Colonic mucosa (tissue), 4 donors: ENCODE results near the gene SCGB3A2. TPM values are rescaled to one million over a fixed set of nuclear protein-coding genes. Genes with fewer than 3 reads are reported as not detected.

ENCODE experiments used
- DNase-seq: peaks from one replicate; pipeline ENCODE4 v3.0.0-alpha.2; 2020
- H3K27ac ChIP-seq: fragments of 200-600 bp; one replicate; pipeline ENCODE4 v1.8.0; 2021
- H3K27me3 ChIP-seq: fragments of 200-600 bp; one replicate; pipeline ENCODE4 v1.8.0; 2021
- H3K36me3 ChIP-seq: fragments of 200-600 bp; one replicate; pipeline ENCODE4 v1.8.0; 2021
- H3K4me1 ChIP-seq: fragments of 200-600 bp; one replicate; pipeline ENCODE4 v1.8.0; 2021; ENCODE audit warnings: mild to moderate bottlenecking
- H3K4me3 ChIP-seq: fragments of 200-600 bp; one replicate; pipeline ENCODE4 v1.8.0; 2021
- H3K9ac ChIP-seq, 2 donors: one replicate each; pipeline ENCODE4 v1.7.0; 2013; ENCODE audit warnings: control low read depth in 2 of 2, low read depth in 2 of 2, low read length in 2 of 2
- H3K9me3 ChIP-seq: fragments of 200-600 bp; one replicate; pipeline ENCODE4 v1.8.0; 2021
- intact Hi-C: fragments of 100-400 bp; cut with DNase I; formaldehyde crosslinking; loops from one replicate; pipeline ENCODE4 v1.14.1; 2022
- total RNA-seq, 2 donors: library from RNA; stranded (reverse); fragmentation: NEBNext Ultra II Directional in 1 of 2; extraction: Animal tissue kit (Norgen Biotek cat#: 25700) in 1 of 2; gene quantifications; one replicate each; pipeline ENCODE4 v1.2.1, GENCODE V29; 2021
- TF ChIP-seq, protein P1 (sequence below): fragments of 200-600 bp; IDR thresholded peaks from one replicate; pipeline ENCODE4 v1.8.0; 2022; ENCODE audit warnings: antibody characterized with exemption, mild to moderate bottlenecking
- donor health status: healthy.
- donor health status: DM: no; HTN: no; CAD: no.
- donor health status: DM: no; HTN: no; CAD: no.

The SCGB3A2 gene
- total RNA-seq, 2 donors from 2014 or later: 0.67 TPM; not detected in 1

GRCh38 chr5:147911427-147911826 lies 32.9 kb downstream of the SCGB3A2 start:
- H3K27me3 ChIP-seq: no peaks in the 10 kb centered on the region
- H3K36me3 ChIP-seq: no peaks in the 10 kb centered on the region
- no peak overlapping the region for H3K4me3 ChIP-seq
- TF ChIP-seq, protein P1, sequence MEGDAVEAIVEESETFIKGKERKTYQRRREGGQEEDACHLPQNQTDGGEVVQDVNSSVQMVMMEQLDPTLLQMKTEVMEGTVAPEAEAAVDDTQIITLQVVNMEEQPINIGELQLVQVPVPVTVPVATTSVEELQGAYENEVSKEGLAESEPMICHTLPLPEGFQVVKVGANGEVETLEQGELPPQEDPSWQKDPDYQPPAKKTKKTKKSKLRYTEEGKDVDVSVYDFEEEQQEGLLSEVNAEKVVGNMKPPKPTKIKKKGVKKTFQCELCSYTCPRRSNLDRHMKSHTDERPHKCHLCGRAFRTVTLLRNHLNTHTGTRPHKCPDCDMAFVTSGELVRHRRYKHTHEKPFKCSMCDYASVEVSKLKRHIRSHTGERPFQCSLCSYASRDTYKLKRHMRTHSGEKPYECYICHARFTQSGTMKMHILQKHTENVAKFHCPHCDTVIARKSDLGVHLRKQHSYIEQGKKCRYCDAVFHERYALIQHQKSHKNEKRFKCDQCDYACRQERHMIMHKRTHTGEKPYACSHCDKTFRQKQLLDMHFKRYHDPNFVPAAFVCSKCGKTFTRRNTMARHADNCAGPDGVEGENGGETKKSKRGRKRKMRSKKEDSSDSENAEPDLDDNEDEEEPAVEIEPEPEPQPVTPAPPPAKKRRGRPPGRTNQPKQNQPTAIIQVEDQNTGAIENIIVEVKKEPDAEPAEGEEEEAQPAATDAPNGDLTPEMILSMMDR: no peak
- H3K9me3 ChIP-seq: no peaks in the 10 kb centered on the region
- H3K4me1 ChIP-seq: no peaks in the 10 kb centered on the region
- no peak for DNase-seq
- intact Hi-C loops: no loop called here
- H3K9ac ChIP-seq: no peak overlapping the region
- no peak overlapping the region for H3K27ac ChIP-seq

DNA sequence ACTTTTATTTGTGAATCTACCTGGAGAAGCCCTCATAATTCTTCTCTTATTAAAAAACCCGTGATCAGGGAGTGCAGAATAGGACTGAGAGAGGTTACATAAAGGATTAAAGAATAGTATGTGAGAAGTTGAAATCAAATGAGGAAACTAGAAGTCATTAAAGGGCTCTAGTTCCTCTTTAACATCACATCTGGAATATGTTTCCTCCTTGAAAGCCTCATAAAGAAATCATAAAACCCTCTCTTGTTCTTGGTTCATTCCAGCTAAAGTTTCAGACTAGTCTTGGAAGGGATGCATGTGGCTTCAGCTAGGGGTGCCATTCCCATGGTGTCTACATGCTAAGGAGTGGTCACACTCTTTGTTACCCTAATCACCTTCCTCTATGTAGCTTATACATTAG lies 33.5 kb downstream of the SCGB3A2 start:
- DNase-seq: no peak
- no peak overlapping the region for H3K4me3 ChIP-seq
- no peak overlapping the region for H3K9ac ChIP-seq
- intact Hi-C loops: no loop called here
- no peaks in the 10 kb centered on the region for H3K36me3 ChIP-seq
- H3K27me3 ChIP-seq: no peaks in the 10 kb centered on the region
- TF ChIP-seq, protein P1: no peak
- H3K27ac ChIP-seq: no peak overlapping the region
- no peaks in the 10 kb centered on the region for H3K4me1 ChIP-seq
- no peaks in the 10 kb centered on the region for H3K9me3 ChIP-seq

DNA sequence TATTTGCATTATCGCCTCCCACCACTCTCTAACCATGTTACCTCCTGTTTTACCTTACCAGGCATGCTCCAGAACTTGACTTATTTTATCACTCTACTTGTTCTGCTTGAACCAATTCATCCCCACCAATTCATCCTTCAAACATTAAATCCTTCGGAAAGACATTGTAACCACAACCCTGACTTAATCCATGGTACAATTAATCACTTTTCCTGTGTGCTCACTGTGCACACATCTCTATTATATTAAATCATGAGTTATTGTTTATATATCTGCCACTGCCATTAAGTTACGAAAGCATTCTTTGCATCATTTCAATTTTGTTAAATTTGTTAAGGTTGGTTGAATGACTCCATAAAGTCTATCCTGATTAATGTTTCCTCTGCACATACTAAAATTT lies 35.3 kb downstream of the SCGB3A2 start:
- H3K27ac ChIP-seq: no peak overlapping the region
- intact Hi-C loops: no loop called here
- no peak overlapping the region for H3K4me3 ChIP-seq
- no peak overlapping the region for H3K9ac ChIP-seq
- H3K27me3 ChIP-seq: no peaks in the 10 kb centered on the region
- no peaks in the 10 kb centered on the region for H3K36me3 ChIP-seq
- H3K4me1 ChIP-seq: no peaks in the 10 kb centered on the region
- no peaks in the 10 kb centered on the region for H3K9me3 ChIP-seq
- TF ChIP-seq, protein P1: no peak
- DNase-seq: no peak

- intact Hi-C loops: no loop called here
- TF ChIP-seq, protein P1: no peak
- H3K36me3 ChIP-seq: no peaks in the 10 kb centered on the region
Observed at GRCh38 chr5:147918101-147918685, 39.7 kb downstream of the SCGB3A2 start.

GRCh38 chr5:147918899-147919298 lies 40.4 kb downstream of the SCGB3A2 start:
- Histone ChIP-seq H3K4me1 (no peaks in the 10 kb centered on the region), H3K27me3 (no peaks in the 10 kb centered on the region), H3K9me3 (no peaks in the 10 kb centered on the region), H3K4me3 (no peak overlapping the region), H3K36me3 (no peaks in the 10 kb centered on the region), H3K9ac (no peak overlapping the region), H3K27ac (no peak overlapping the region)
- TF ChIP-seq, protein P1: no peak
- DNase-seq: no peak
- intact Hi-C loops: no loop called here

More at GRCh38 chr5:147918101-147918685, 39.7 kb downstream of the SCGB3A2 start:
- Histone ChIP-seq H3K27me3 (no peaks in the 10 kb centered on the region), H3K4me3 (no peak overlapping the region), H3K9me3 (no peaks in the 10 kb centered on the region), H3K27ac (no peak overlapping the region), H3K9ac (no peak overlapping the region), H3K4me1 (no peaks in the 10 kb centered on the region)
- DNase-seq: no peak
